ENCODE measurements around the gene TESMIN. TPM values are rescaled to one million over a fixed set of nuclear protein-coding genes. Genes with fewer than 3 reads are reported as not detected.
A peak's percentile ranks its signal among the peaks of the same experiment; 100 is the strongest.

The TESMIN gene
- total RNA-seq, 1 experiment from 2014 or later: 45.2 TPM

DNA sequence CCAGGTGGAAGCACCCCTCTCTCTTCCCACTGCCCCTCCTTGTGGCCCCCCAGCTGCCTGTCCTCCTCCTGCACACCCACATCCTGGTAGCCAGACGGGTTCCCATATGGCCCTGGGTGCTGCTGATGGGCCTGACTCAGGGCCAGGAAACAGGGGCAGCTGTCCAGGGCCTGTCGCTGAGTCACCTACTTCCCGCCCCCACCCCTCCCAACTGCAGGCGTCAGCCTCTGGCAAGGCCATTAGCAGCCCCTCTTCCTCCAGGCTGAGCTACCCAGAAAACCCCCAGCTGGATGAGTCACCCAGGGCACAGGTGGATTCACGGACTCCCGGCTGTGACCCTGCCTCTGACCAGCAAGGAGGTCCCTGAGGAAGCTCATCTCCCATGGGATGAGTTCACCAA lies 73.9 kb downstream of the TESMIN start:
- no peak overlapping the region for H4K5ac ChIP-seq (ENCODE audit: insufficient read length, low read depth, low read length)
- no peak overlapping the region for H2AK5ac ChIP-seq (ENCODE audit: insufficient read length, low read length)
- no peak overlapping the region for H3K23ac ChIP-seq (ENCODE audit: insufficient read length, low read depth, low read length)
- no peak overlapping the region for H2BK15ac ChIP-seq (ENCODE audit: low read depth, low read length)
- no peaks in the 10 kb centered on the region for H4K20me1 ChIP-seq (ENCODE audit: control insufficient read depth, insufficient read depth, insufficient read length)
- H3K4ac ChIP-seq (ENCODE audit: low read depth, low read length): no peak overlapping the region
- no peaks in the 10 kb centered on the region for H3K9me3 ChIP-seq (ENCODE audit: control insufficient read depth, low read depth, low read length)
- peaks cover 12% of the 10 kb centered on the region for H3K27me3 Mint-ChIP-seq (ENCODE audit: low read depth)
- no peak overlapping the region for H2BK20ac ChIP-seq (ENCODE audit: low read depth, low read length, poor library complexity, severe bottlenecking)
- no peak overlapping the region for H2BK5ac ChIP-seq (ENCODE audit: insufficient read length, low read length)
- peaks cover 20 to 22% of the 10 kb centered on the region in 2 experiments for H3K4me1 Mint-ChIP-seq
- no peak overlapping the region for H3K27ac ChIP-seq (ENCODE audit: insufficient read length, low read depth, low read length)
- no peak overlapping the region for H3K9ac ChIP-seq (ENCODE audit: extremely low read depth, insufficient read length, low read length)
- H2AFZ ChIP-seq (ENCODE audit: low read length): no peak overlapping the region
- H3K14ac ChIP-seq (ENCODE audit: insufficient read depth, low read length): no peak overlapping the region; the same call in 1 of the 2 replicates
- no peak overlapping the region for H4K91ac ChIP-seq (ENCODE audit: insufficient read length, low read depth, low read length)
- no peaks in the 10 kb centered on the region for H3K9me3 Mint-ChIP-seq
- no peak overlapping the region for H3K56ac ChIP-seq (ENCODE audit: insufficient read length, low read depth, low read length)
- no peaks in the 10 kb centered on the region for H3K36me3 Mint-ChIP-seq (ENCODE audit: insufficient read depth in 1 of 3, low read depth in 3 of 3)
- no peak overlapping the region for H3K18ac ChIP-seq (ENCODE audit: insufficient read length, low read depth, low read length)
- DNase-seq: peak; percentile 89
- TF ChIP-seq CTCF (conservative IDR thresholded peaks at IDR 0.05): no peak
- H3K4me1 ChIP-seq (ENCODE audit: insufficient read depth, low read length): no peaks in the 10 kb centered on the region
- peak overlapping the region in 1 of 3 experiments; percentile 92; a peak in 1 of 7 replicates for H3K27ac Mint-ChIP-seq
- no peak overlapping the region for H2BK12ac ChIP-seq (ENCODE audit: insufficient read length, low read depth, low read length)
- H2BK120ac ChIP-seq (ENCODE audit: low read depth, low read length, poor library complexity, severe bottlenecking): no peak overlapping the region
- H3K79me2 ChIP-seq (ENCODE audit: insufficient read depth, low read length): no peaks in the 10 kb centered on the region
- H3K4me2 ChIP-seq (ENCODE audit: insufficient read depth, insufficient read length, low read length): no peak overlapping the region
- H3K27me3 ChIP-seq (ENCODE audit: insufficient read depth, low read length): no peaks in the 10 kb centered on the region
- no peaks in the 10 kb centered on the region for H3K23me2 ChIP-seq (ENCODE audit: insufficient read length, low read depth, low read length, poor library complexity, severe bottlenecking)
- WGBS (ENCODE audit: extremely low coverage, insufficient read length, low lambda C conversion rate): no CpG with 5 or more reads among the region's 6 CpGs
- no peak overlapping the region for H4K8ac ChIP-seq (replicated peaks; ENCODE audit: insufficient read length, low read depth, low read length)
- no peak overlapping the region for H3T11ph ChIP-seq (ENCODE audit: low read length)
- H3K4me3 Mint-ChIP-seq: no peak overlapping the region
- no peaks in the 10 kb centered on the region for H3K79me1 ChIP-seq (ENCODE audit: insufficient read depth, low read depth, low read length, poor library complexity, severe bottlenecking)
